Neuronal stem cell (in vitro differentiated cells): ENCODE results near the gene TIMMDC1. TPM values are rescaled to one million over a fixed set of nuclear protein-coding genes. Genes with fewer than 3 reads are reported as not detected.

Experiments
- DNase-seq: peaks from one replicate; pipeline ENCODE4 v3.0.0-alpha.2; 2013; ENCODE audit warnings: low spot score
- H2AFZ ChIP-seq: one replicate; pipeline ENCODE4 v1.6.1; 2013; ENCODE audit warnings: mild to moderate bottlenecking, low read length, inconsistent platforms
- H2AK5ac ChIP-seq: 2 replicates; pipeline ENCODE4 v1.6.1; 2013; ENCODE audit warnings: low read depth, mild to moderate bottlenecking, inconsistent platforms, low read length, moderate library complexity, mixed read lengths
- H2BK120ac ChIP-seq: 2 replicates; pipeline ENCODE4 v1.6.1; 2013; ENCODE audit warnings: low read depth, mild to moderate bottlenecking, inconsistent platforms, low read length, moderate library complexity, mixed read lengths
- H2BK12ac ChIP-seq: one replicate; pipeline ENCODE4 v1.6.1; 2013; ENCODE audit warnings: low read length, inconsistent platforms
- H2BK15ac ChIP-seq: 2 replicates; pipeline ENCODE4 v1.6.1; 2013; ENCODE audit warnings: mild to moderate bottlenecking, low read length, inconsistent platforms, mixed read lengths
- H2BK5ac ChIP-seq: one replicate; pipeline ENCODE4 v1.6.1; 2013; ENCODE audit warnings: inconsistent platforms, mild to moderate bottlenecking, low read length, moderate library complexity
- H3K14ac ChIP-seq: one replicate; pipeline ENCODE4 v1.6.1; 2013; ENCODE audit warnings: low read length, inconsistent platforms
- H3K18ac ChIP-seq: 2 replicates; pipeline ENCODE4 v1.6.1; 2013; ENCODE audit warnings: low read length, inconsistent platforms
- H3K23ac ChIP-seq: 2 replicates; pipeline ENCODE4 v1.6.1; 2013; ENCODE audit warnings: low read depth, mild to moderate bottlenecking, mixed read lengths, low read length, inconsistent platforms; ENCODE audit not compliant: poor library complexity
- H3K27ac ChIP-seq: replicated peaks from 3 replicates; pipeline ENCODE4 v1.5.1; 2013; ENCODE audit warnings: low read length, inconsistent platforms
- H3K27me3 ChIP-seq, 3 experiments: 2 replicates each; pipeline ENCODE4 v1.6.1; 2013; ENCODE audit warnings: low read length in 3 of 3, mild to moderate bottlenecking in 2 of 3, inconsistent platforms in 1 of 3, low read depth in 1 of 3, mixed read lengths in 1 of 3, moderate library complexity in 1 of 3; ENCODE audit not compliant: control insufficient read depth in 3 of 3, insufficient read depth in 3 of 3
- H3K36me3 ChIP-seq, 2 donors: replicated peaks in 1 of 2; 2 replicates each; pipeline ENCODE4 v1.6.1; 2013; ENCODE audit warnings: low read length in 2 of 2; ENCODE audit not compliant: control insufficient read depth in 2 of 2, insufficient read depth in 2 of 2
- H3K4ac ChIP-seq: 2 replicates; pipeline ENCODE4 v1.6.1; 2013; ENCODE audit warnings: inconsistent platforms, mild to moderate bottlenecking, low read length, moderate library complexity
- H3K4me1 ChIP-seq, 2 donors: 1 replicate in 1 of 2; 2 replicates in 1 of 2; pipeline ENCODE4 v1.6.1; 2013; ENCODE audit warnings: low read length in 2 of 2, low read depth in 1 of 2; ENCODE audit not compliant: control insufficient read depth in 2 of 2, insufficient read depth in 1 of 2
- H3K4me2 ChIP-seq: one replicate; pipeline ENCODE4 v1.6.1; 2013; ENCODE audit warnings: mild to moderate bottlenecking, low read length, inconsistent platforms; ENCODE audit not compliant: insufficient read depth, poor library complexity, severe bottlenecking
- H3K4me3 ChIP-seq, 2 donors: 2 replicates each; pipeline ENCODE4 v1.5.1; 2013; ENCODE audit warnings: low read length in 2 of 2, mild to moderate bottlenecking in 2 of 2, inconsistent platforms in 1 of 2, moderate library complexity in 1 of 2
- H3K79me1 ChIP-seq: one replicate; pipeline ENCODE4 v1.6.1; 2013; ENCODE audit warnings: low read depth, mild to moderate bottlenecking, inconsistent platforms, low read length, moderate library complexity
- H3K9ac ChIP-seq: one replicate; pipeline ENCODE4 v1.6.1; 2013; ENCODE audit warnings: mild to moderate bottlenecking, low read depth, low read length, inconsistent platforms; ENCODE audit not compliant: poor library complexity
- H3K9me3 ChIP-seq, 2 donors: replicated peaks in 1 of 2; 2 replicates each; pipeline versions ENCODE3 to v1.6.1; 2013; ENCODE audit warnings: low read length in 2 of 2, mild to moderate bottlenecking in 2 of 2, inconsistent platforms in 1 of 2, low read depth in 1 of 2, mixed read lengths in 1 of 2, moderate library complexity in 1 of 2; ENCODE audit not compliant: control insufficient read depth in 2 of 2, insufficient read depth in 1 of 2
- H4K8ac ChIP-seq: one replicate; pipeline ENCODE4 v1.6.1; 2013; ENCODE audit warnings: low read depth, mild to moderate bottlenecking, inconsistent platforms, low read length, moderate library complexity
- H4K91ac ChIP-seq: one replicate; pipeline ENCODE4 v1.6.1; 2013; ENCODE audit warnings: low read length, low read depth, mild to moderate bottlenecking, inconsistent platforms; ENCODE audit not compliant: poor library complexity
- WGBS, 2 donors: extraction: QIAGEN DNeasy Blood & Tissue Kit; methylation state at CpG; one replicate each; pipeline ENCODE4 v1.1.7; 2013; ENCODE audit warnings: missing lambda C conversion rate in 2 of 2, mixed read lengths in 1 of 2; ENCODE audit not compliant: insufficient read length in 2 of 2, insufficient replicate concordance in 1 of 2; ENCODE audit errors: extremely low coverage in 2 of 2; 5-methylcytosine and 5-hydroxymethylcytosine counted together
- polyA plus RNA-seq, 2 experiments: library from polyadenylated mRNA; stranded (reverse); fragments of 200-250 nt; gene quantifications; one replicate each; pipeline ENCODE4 v1.2.3, GENCODE V29; 2013

The TIMMDC1 gene
- polyA plus RNA-seq (2013, experiment 1 of 2), result 70.7 TPM
- 75.4 TPM for polyA plus RNA-seq (2013, experiment 2 of 2)

GRCh38 chr3:119498186-119499011, at the start of gene TIMMDC1:
TIMMDC1 (plus strand) TSS chr3:119498547; CDS start chr3:119498734, 187 bp downstream.
- no peak within 1 kb of the TSS for H2BK15ac ChIP-seq
- H3K14ac ChIP-seq, result peak within 1 kb of the TSS; percentile 1
- H3K79me1 ChIP-seq, result peaks cover 3% of the 10 kb centered on the region
- peak within 1 kb of the TSS; percentile 86 for H2AFZ ChIP-seq
- peak within 1 kb of the TSS; percentile 71 for H3K9ac ChIP-seq
- no peak within 1 kb of the TSS for H2AK5ac ChIP-seq
- peaks cover 1 to 2% of the 10 kb centered on the region in 2 donors for H3K4me1 ChIP-seq
- no peaks in the 10 kb centered on the region for H3K9me3 ChIP-seq
- no peak within 1 kb of the TSS for H4K91ac ChIP-seq
- no peak within 1 kb of the TSS for H2BK5ac ChIP-seq
- H3K4me2 ChIP-seq, result peak within 1 kb of the TSS; percentile 68
- no peak within 1 kb of the TSS for H4K8ac ChIP-seq
- no peak within 1 kb of the TSS for H2BK120ac ChIP-seq
- H2BK12ac ChIP-seq, result no peak within 1 kb of the TSS
- peak within 1 kb of the TSS; percentile 89 to 99 for H3K4me3 ChIP-seq
- H3K27me3 ChIP-seq, result no peaks in the 10 kb centered on the region
- no CpG with 5 or more reads among the region's 58 CpGs for WGBS, 2 donors
- H3K23ac ChIP-seq, result peak within 1 kb of the TSS; percentile 69
- H3K27ac ChIP-seq, result peak within 1 kb of the TSS; percentile 40
- H3K36me3 ChIP-seq, result peaks cover 0 to 21% of the 10 kb centered on the region in 2 donors
- DNase-seq, result peak; percentile 92
- H3K18ac ChIP-seq, result peak within 1 kb of the TSS; percentile 44
- H3K4ac ChIP-seq, result no peak within 1 kb of the TSS

GRCh38 chr3:119453822-119454221, 44.5 kb upstream of the TIMMDC1 start:
- Histone ChIP-seq H3K79me1 (peaks cover 2% of the 10 kb centered on the region), H4K8ac (no peak overlapping the region), H3K27me3 (no peaks in the 10 kb centered on the region), H3K4ac (no peak overlapping the region), H3K9me3 (no peaks in the 10 kb centered on the region), H3K4me1 (no peaks in the 10 kb centered on the region), H3K23ac (no peak overlapping the region), H2BK5ac (no peak overlapping the region), H3K4me3 (no peak overlapping the region), H3K36me3 (peaks cover 12 to 99% of the 10 kb centered on the region in 2 donors), H2BK12ac (no peak overlapping the region), H2BK120ac (no peak overlapping the region), H3K18ac (no peak overlapping the region), H3K4me2 (no peak overlapping the region), H3K9ac (no peak overlapping the region), H2AFZ (no peak overlapping the region), H3K27ac (no peak overlapping the region), H2AK5ac (no peak overlapping the region), H2BK15ac (no peak overlapping the region), H4K91ac (no peak overlapping the region), H3K14ac (no peak overlapping the region)
- DNase-seq, result no peak
- no CpG with 5 or more reads among the region's 1 CpG for WGBS, 2 donors

- H3K27ac ChIP-seq, result no peak overlapping the region
- no peak overlapping the region for H3K23ac ChIP-seq
- WGBS, 2 donors, result no CpG with 5 or more reads among the region's 1 CpG
- H3K4me1 ChIP-seq, result no peaks in the 10 kb centered on the region
- no peak overlapping the region for H3K4me3 ChIP-seq
- no peak for DNase-seq
- H3K36me3 ChIP-seq, result peaks cover 23 to 99% of the 10 kb centered on the region in 2 donors
- H2BK5ac ChIP-seq, result no peak overlapping the region
- H3K14ac ChIP-seq, result no peak overlapping the region
- no peak overlapping the region for H3K9ac ChIP-seq
- H2BK120ac ChIP-seq, result no peak overlapping the region
- H3K4me2 ChIP-seq, result no peak overlapping the region
- H3K9me3 ChIP-seq, result no peaks in the 10 kb centered on the region
- no peak overlapping the region for H4K91ac ChIP-seq
- no peak overlapping the region for H2BK15ac ChIP-seq
- H2BK12ac ChIP-seq, result no peak overlapping the region
- no peaks in the 10 kb centered on the region for H3K27me3 ChIP-seq
- peaks cover 2% of the 10 kb centered on the region for H3K79me1 ChIP-seq
- H4K8ac ChIP-seq, result no peak overlapping the region
- H2AK5ac ChIP-seq, result no peak overlapping the region
- no peak overlapping the region for H2AFZ ChIP-seq
- H3K18ac ChIP-seq, result no peak overlapping the region
- H3K4ac ChIP-seq, result no peak overlapping the region
Observed at GRCh38 chr3:119456469-119456868, 41.9 kb upstream of the TIMMDC1 start.

GRCh38 chr3:119457246-119457645, 41.1 kb upstream of the TIMMDC1 start:
- no peak overlapping the region for H2BK5ac ChIP-seq
- H2BK12ac ChIP-seq, result no peak overlapping the region
- H2AFZ ChIP-seq, result no peak overlapping the region
- no peak overlapping the region for H3K23ac ChIP-seq
- H3K27ac ChIP-seq, result no peak overlapping the region
- H3K9me3 ChIP-seq, result no peaks in the 10 kb centered on the region
- H3K4me3 ChIP-seq, result no peak overlapping the region
- peaks cover 4% of the 10 kb centered on the region for H3K79me1 ChIP-seq
- H3K36me3 ChIP-seq, result peaks cover 25 to 100% of the 10 kb centered on the region in 2 donors
- no peak overlapping the region for H4K91ac ChIP-seq
- no peaks in the 10 kb centered on the region for H3K27me3 ChIP-seq
- no peak overlapping the region for H2BK120ac ChIP-seq
- no peak overlapping the region for H2BK15ac ChIP-seq
- no CpG with 5 or more reads among the region's 4 CpGs for WGBS, 2 donors
- H3K4ac ChIP-seq, result no peak overlapping the region
- DNase-seq, result no peak
- no peak overlapping the region for H4K8ac ChIP-seq
- H3K4me2 ChIP-seq, result no peak overlapping the region
- H2AK5ac ChIP-seq, result no peak overlapping the region
- H3K4me1 ChIP-seq, result peaks cover 1 to 5% of the 10 kb centered on the region in 2 donors
- no peak overlapping the region for H3K9ac ChIP-seq
- no peak overlapping the region for H3K18ac ChIP-seq
- no peak overlapping the region for H3K14ac ChIP-seq
